ENCODE results near the gene LDLRAD4.

GRCh38 chr18:13646633-13647032, 428.1 kb downstream of the LDLRAD4 start:
- TF ChIP-seq CTCF (IDR thresholded peaks at IDR 0.05) (no peak), EZH2 (IDR thresholded peaks at IDR 0.05; ENCODE audit: borderline replicate concordance, insufficient read depth, low read depth, low read length, poor library complexity, severe bottlenecking) (no peak)
